ENCODE results near the gene DOCK3.

- TF ChIP-seq FOXP4 (CRISPR knock-in tag; IDR thresholded peaks at IDR 0.05) (no peak), TP53 (CRISPR knock-in tag; IDR thresholded peaks at IDR 0.05) (no peak), FOXP1 (CRISPR knock-in tag; IDR thresholded peaks at IDR 0.05; ENCODE audit: borderline replicate concordance) (no peak), CTCF (IDR thresholded peaks at IDR 0.05) (no peak), NR3C1 (CRISPR knock-in tag; conservative IDR thresholded peaks at IDR 0.05; ENCODE audit: low read depth) (no peak)
- TF ChIP-seq, protein P1, sequence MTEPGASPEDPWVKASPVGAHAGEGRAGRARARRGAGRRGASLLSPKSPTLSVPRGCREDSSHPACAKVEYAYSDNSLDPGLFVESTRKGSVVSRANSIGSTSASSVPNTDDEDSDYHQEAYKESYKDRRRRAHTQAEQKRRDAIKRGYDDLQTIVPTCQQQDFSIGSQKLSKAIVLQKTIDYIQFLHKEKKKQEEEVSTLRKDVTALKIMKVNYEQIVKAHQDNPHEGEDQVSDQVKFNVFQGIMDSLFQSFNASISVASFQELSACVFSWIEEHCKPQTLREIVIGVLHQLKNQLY (CRISPR knock-in tag; IDR thresholded peaks at IDR 0.05), result no peak
- TF ChIP-seq, protein P2, sequence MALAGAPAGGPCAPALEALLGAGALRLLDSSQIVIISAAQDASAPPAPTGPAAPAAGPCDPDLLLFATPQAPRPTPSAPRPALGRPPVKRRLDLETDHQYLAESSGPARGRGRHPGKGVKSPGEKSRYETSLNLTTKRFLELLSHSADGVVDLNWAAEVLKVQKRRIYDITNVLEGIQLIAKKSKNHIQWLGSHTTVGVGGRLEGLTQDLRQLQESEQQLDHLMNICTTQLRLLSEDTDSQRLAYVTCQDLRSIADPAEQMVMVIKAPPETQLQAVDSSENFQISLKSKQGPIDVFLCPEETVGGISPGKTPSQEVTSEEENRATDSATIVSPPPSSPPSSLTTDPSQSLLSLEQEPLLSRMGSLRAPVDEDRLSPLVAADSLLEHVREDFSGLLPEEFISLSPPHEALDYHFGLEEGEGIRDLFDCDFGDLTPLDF (CRISPR knock-in tag; IDR thresholded peaks at IDR 0.05), result no peak
Observed at GRCh38 chr3:51382947-51383578, 708.3 kb downstream of the DOCK3 start.

All from WTC11 (cell line).